Measurements from ENCODE around the gene WNK1.

The WNK1 gene

DNA sequence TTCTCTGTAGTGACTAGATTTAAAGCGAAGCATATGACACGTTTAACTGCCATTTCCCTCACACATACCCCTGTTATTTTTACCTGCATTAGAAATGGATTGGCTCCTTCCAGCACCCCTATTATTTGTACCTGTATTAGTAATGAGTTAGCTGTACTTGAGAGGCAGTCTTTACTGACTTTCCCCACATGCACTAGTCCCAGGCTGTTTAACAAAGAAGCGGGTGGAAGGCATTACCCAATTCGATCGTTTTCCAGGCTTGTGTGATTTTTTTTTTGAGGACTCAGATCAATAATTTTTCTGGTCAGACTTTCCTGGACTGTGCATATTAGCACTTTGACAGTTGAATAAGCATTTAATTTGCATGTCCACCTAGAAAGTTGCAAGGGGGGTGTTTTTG lies 150.7 kb downstream of the WNK1 start:
- CTCF ChIA-PET, result interaction anchor here (1.2 to 1.3 kb wide), 2 partner anchors 16 to 30 kb away, joined by 3 to 4 read pairs; no protein-coding TSS in a partner anchor
- DNase-seq (ENCODE audit: extremely low spot score), result no peak
- POLR2A ChIA-PET, result no interaction called here
- TF ChIP-seq, protein P1, sequence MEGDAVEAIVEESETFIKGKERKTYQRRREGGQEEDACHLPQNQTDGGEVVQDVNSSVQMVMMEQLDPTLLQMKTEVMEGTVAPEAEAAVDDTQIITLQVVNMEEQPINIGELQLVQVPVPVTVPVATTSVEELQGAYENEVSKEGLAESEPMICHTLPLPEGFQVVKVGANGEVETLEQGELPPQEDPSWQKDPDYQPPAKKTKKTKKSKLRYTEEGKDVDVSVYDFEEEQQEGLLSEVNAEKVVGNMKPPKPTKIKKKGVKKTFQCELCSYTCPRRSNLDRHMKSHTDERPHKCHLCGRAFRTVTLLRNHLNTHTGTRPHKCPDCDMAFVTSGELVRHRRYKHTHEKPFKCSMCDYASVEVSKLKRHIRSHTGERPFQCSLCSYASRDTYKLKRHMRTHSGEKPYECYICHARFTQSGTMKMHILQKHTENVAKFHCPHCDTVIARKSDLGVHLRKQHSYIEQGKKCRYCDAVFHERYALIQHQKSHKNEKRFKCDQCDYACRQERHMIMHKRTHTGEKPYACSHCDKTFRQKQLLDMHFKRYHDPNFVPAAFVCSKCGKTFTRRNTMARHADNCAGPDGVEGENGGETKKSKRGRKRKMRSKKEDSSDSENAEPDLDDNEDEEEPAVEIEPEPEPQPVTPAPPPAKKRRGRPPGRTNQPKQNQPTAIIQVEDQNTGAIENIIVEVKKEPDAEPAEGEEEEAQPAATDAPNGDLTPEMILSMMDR (IDR thresholded peaks at IDR 0.05; ENCODE audit: control extremely low read depth, extremely low read depth, low read depth, missing control alignments), result no peak

GRCh38 chr12:904010-904414 lies 151.6 kb downstream of the WNK1 start:
- ChIA-PET POLR2A (no interaction called here), CTCF (interaction anchor here (1.2 to 1.3 kb wide), 2 partner anchors 17 to 31 kb away, joined by 3 to 4 read pairs; no protein-coding TSS in a partner anchor)
- TF ChIP-seq, protein P1 (IDR thresholded peaks at IDR 0.05; ENCODE audit: control extremely low read depth, extremely low read depth, low read depth, missing control alignments), result no peak
- DNase-seq (ENCODE audit: extremely low spot score), result no peak

- POLR2A ChIA-PET, result no interaction called here
- TF ChIP-seq, protein P1 (IDR thresholded peaks at IDR 0.05; ENCODE audit: control extremely low read depth, extremely low read depth, low read depth, missing control alignments), result no peak
- DNase-seq (ENCODE audit: extremely low spot score), result no peak
- CTCF ChIA-PET, result interaction anchor here (1.3 to 1.8 kb wide), 5 partner anchors 11 to 76 kb away, joined by 3 to 8 read pairs (median 3); no protein-coding TSS in a partner anchor
Measured at GRCh38 chr12:905261-906031, 153.1 kb downstream of the WNK1 start.

GRCh38 chr12:906062-906585 lies 153.7 kb downstream of the WNK1 start:
- no peak for DNase-seq (ENCODE audit: extremely low spot score)
- TF ChIP-seq, protein P1 (IDR thresholded peaks at IDR 0.05; ENCODE audit: control extremely low read depth, extremely low read depth, low read depth, missing control alignments), result no peak
- ChIA-PET POLR2A (no interaction called here), CTCF (interaction anchor here (1.3 to 1.8 kb wide), 5 partner anchors 10 to 77 kb away, joined by 3 to 8 read pairs (median 3); no protein-coding TSS in a partner anchor)

- TF ChIP-seq, protein P1 (IDR thresholded peaks at IDR 0.05; ENCODE audit: control extremely low read depth, extremely low read depth, low read depth, missing control alignments), result no peak
- POLR2A ChIA-PET, result interaction anchor here (0.6 kb wide), 1 partner anchor 91 kb away, joined by 4 read pairs; no protein-coding TSS in a partner anchor
- CTCF ChIA-PET, result interaction anchor here (0.8 to 1.3 kb wide), 5 partner anchors 8 to 185 kb away, joined by 3 read pairs; no protein-coding TSS in a partner anchor
- DNase-seq (ENCODE audit: extremely low spot score), result no peak
Measured at GRCh38 chr12:907413-908185, 155.2 kb downstream of the WNK1 start.

DNA sequence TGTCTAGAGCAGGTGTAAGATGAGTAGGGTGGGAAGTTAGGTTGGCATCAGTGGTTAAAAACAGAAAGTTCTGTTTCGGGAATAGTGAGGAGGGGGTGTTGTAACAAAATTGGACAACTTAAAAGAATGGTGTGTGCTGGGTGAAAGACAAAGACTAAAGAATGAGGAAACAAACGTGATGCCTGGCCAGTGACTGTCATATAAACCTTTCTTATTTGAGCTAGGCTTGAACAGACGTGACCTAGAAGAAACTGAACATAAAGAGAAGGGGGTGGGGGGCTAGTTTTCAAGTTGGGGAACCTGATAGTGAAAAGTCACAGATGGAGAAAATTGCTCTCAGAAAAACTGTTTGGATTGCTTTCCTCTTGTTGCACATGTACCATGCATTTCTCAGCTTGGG lies 157.5 kb downstream of the WNK1 start:
- DNase-seq (ENCODE audit: extremely low spot score), result no peak
- CTCF ChIA-PET, result interaction anchor here (1.1 to 2.0 kb wide), 2 partner anchors 19 to 40 kb away, joined by 3 to 4 read pairs; partner anchors contain the start of gene RAD52

More for the DNA sequence above, 157.5 kb downstream of the WNK1 start:
- TF ChIP-seq, protein P1 (IDR thresholded peaks at IDR 0.05; ENCODE audit: control extremely low read depth, extremely low read depth, low read depth, missing control alignments), result no peak
- POLR2A ChIA-PET, result no interaction called here
